ENCODE measurements around the gene UNK.

DNA sequence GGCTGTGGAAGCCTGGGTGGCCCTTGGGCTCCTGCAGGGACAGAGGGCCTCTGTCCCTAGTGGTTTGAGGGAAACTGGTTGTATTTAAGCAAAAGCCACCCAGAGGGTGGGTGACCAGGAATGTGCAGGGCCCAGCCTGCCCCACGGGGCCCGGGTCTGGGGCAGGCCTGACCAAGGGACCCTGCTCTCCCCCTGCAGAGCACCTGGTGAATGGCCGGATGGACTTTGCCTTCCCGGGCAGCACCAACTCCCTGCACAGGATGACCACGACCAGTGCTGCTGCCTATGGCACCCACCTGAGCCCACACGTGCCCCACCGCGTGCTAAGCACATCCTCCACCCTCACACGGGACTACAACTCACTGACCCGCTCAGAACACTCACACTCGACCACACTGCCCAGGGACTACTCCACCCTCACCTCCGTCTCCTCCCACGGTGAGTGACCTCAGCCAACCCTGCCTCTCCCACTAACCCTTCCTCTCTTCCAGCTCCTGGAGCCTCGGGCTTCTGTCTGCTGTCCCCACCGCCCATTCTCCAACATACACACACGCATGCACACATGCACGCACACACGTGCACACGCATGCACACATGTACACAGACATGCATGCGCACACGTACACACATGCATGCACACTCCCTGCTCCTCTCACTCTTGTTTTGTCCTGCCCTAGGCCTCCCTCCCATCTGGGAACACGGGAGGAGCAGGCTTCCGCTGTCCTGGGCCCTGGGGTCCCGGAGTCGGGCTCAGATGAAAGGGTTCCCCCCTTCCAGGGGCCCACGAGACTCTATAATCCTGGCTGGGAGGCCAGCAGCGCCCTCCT is 30.0 kb upstream of the UNK start:
- TF ChIP-seq, protein P1, sequence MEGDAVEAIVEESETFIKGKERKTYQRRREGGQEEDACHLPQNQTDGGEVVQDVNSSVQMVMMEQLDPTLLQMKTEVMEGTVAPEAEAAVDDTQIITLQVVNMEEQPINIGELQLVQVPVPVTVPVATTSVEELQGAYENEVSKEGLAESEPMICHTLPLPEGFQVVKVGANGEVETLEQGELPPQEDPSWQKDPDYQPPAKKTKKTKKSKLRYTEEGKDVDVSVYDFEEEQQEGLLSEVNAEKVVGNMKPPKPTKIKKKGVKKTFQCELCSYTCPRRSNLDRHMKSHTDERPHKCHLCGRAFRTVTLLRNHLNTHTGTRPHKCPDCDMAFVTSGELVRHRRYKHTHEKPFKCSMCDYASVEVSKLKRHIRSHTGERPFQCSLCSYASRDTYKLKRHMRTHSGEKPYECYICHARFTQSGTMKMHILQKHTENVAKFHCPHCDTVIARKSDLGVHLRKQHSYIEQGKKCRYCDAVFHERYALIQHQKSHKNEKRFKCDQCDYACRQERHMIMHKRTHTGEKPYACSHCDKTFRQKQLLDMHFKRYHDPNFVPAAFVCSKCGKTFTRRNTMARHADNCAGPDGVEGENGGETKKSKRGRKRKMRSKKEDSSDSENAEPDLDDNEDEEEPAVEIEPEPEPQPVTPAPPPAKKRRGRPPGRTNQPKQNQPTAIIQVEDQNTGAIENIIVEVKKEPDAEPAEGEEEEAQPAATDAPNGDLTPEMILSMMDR (IDR thresholded peaks at IDR 0.05) = no peak
- TF ChIP-seq EZH2 (IDR thresholded peaks at IDR 0.05; ENCODE audit: borderline replicate concordance, insufficient read depth, low read depth, low read length, poor library complexity, severe bottlenecking) = no peak

All from B cell (primary cell).